CD4-positive, alpha-beta T cell treated with Interleukin-2 at 100 ng/mL for 4 hours (primary cell): ENCODE measurements around the gene TMC6.
"Not testable (repeated sequence)": the region's sequence is repeated elsewhere in the genome, so short reads cannot be mapped to it uniquely, and the experiment has no call there.

Experiments used
- DNase-seq: peaks from one replicate; pipeline ENCODE4 v3.0.0-alpha.2; 2020; ENCODE audit warnings: low spot score

TMC6 gene

DNA sequence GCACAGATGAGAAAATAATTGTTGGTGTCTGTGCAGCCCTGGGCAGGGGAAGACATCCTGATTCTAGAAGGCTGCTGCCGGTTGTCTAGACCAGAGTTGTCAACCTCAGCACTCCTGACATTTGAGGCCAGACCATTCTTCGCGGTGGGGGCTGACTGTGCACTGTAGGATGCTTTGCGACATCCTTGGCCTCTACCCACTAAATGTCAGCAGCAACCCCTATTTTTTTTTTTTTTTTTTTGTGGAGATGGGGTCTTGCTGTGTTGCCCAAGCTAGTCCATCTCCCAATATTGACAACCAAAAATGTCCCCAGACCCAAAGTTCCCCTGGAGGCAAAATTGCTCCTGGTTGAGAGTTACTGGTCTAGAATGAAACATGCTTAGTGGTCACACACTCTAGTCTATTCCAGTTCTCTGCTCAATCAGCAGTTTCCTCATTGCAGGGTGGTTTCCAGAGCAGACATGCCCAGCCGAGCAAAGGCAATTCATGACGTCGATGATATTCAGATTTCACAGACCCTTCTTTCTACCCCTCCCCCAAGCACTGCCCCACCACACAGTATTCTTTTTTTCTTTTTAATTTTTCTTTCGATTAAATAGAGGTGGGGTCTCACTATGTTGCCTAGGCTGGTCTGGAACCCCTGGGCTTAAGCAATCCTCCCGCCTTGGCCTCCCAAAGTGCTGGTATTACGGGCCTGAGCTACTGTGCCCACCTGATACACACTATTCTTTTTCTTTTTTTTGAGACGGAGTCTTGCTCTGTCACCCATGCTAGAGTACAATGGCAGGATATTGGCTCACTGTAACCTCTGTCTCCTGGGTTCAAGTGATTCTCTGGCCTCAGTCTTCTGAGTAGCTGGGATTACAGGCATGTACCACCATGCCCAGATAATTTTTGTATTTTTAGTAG, 26.6 kb upstream of the TMC6 start:
- no peak for DNase-seq

DNA sequence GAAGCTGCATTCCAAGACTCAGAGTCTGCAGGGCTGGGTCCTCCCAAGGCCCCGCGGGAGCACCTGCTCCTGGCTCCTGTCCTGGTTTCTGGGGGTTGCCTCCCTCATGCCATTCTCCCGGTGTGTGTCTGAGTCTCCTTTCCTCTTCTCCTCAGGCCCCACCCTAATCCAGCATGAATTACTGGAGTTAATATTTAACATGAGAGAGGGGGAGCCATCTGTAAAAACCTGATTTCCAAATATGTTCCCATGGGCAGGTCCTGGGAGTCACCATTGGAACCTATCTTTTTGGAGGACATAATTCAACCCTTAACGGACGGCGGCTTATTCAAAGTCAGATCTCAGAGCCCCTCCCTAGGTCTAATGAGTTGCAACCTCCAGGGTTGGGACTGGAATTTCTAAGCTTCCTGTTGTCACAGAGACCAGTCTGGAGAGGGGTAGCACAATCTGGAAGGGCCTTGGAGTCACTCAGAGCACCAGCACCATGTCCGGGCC, 23.0 kb upstream of the TMC6 start:
- DNase-seq, result no peak

DNA sequence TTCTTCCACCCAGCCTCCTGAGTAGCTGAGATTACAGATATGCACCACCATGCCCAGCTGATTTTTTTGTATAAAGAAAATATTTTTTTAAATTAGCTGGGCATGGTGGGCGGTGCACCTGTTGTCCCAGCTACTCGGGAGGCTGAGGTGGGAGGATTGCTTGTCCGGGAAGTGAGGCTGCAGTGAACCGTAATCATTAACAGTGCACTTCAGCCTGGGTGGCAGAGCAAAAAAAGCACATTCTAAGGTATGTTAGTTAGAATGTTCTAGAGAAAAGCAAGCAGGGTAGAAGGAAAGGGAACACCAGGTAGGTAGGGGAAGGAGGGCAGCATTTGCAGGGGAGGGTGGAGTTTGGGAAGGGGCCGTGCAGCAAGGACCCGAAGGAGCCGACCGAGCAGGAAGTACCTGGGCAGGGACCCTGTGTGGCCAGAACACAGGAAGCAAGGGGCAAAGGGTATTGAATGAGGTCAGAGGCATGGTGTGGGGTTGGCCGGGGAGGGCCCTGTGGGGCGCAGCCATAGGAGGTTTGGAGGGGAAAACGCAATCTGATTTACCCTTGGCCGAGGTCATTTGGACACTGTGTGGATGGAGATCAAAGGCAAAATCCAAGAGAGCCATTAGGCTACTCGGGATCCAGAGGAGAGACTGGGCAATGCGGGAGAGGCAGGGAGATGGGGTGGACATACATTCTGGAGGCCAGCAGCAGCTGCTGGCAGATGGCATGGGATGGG, 19.9 kb upstream of the TMC6 start:
- DNase-seq, result no peak

DNA sequence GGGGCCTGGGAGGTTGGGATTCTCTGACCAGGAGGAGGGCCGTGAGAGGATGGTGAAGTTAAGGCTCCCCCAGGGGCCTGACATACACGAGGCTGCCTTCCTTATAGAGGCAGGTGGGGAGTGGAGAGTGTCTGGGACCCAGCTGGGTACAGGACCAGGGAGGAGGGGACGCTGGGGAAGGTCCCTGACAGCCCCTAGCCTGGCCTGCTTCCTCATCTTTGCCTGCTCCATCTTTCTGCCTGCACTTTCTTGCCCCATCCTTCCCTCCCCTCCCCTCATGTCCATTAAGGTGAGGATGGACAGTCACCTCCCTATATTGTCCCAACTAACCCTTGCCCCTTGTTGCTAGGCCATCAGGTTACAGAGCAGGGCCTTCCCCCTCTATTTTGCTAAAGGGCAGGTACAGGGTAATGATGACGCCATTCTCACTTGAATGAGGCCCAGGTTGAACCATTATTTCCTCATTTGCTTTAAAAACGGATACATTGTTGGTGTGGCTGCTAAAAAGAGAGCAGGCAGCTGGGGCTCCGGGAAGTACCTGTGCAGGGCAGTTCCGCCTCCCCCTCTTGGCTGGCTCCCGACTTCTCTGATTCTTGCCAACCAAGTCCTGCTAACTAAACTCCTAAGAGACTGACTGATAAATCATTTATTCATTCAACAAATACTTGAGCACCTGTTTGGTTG, 18.9 kb upstream of the TMC6 start:
- DNase-seq, result no peak

DNA sequence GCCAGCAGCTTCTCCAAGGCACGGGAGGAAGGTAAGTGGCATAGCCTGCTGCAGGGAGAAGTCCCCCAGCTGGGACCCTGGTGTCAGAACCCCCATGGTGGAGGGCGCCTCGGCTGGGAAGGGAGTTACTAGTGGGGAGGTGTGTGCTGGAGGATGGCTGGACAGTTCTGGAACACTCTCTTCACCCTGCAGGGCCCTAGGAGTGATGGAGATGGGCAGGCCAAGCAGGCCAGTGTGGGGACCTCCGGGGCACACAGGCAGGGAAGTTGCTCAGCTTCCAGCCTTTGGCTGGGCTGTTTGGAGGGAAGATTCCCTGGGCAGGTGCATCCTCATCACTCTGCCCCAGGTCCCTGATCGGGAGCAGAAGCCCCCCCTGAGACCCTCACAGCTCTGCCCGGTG, 18.3 kb upstream of the TMC6 start:
- no peak for DNase-seq

DNA sequence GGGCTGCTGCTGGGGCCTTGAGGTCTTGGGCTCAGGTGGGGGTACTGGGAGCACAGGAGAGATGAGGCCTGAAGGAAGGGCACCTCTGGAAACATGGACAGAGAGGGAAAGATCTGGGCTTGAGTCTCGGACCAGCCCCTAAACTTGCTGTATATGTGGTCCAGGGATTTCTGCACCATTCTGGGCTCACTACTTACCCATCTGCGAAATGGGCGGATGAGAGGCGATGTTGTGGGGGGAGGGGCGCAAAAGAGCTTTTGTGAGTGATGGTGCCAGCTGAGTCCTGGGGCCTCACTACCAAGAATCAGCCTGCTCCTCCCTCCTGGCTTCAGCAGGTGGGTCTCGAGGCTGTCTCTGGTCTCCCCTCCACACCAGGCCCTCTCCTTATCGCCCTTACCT, 17.9 kb upstream of the TMC6 start:
- no peak for DNase-seq

DNA sequence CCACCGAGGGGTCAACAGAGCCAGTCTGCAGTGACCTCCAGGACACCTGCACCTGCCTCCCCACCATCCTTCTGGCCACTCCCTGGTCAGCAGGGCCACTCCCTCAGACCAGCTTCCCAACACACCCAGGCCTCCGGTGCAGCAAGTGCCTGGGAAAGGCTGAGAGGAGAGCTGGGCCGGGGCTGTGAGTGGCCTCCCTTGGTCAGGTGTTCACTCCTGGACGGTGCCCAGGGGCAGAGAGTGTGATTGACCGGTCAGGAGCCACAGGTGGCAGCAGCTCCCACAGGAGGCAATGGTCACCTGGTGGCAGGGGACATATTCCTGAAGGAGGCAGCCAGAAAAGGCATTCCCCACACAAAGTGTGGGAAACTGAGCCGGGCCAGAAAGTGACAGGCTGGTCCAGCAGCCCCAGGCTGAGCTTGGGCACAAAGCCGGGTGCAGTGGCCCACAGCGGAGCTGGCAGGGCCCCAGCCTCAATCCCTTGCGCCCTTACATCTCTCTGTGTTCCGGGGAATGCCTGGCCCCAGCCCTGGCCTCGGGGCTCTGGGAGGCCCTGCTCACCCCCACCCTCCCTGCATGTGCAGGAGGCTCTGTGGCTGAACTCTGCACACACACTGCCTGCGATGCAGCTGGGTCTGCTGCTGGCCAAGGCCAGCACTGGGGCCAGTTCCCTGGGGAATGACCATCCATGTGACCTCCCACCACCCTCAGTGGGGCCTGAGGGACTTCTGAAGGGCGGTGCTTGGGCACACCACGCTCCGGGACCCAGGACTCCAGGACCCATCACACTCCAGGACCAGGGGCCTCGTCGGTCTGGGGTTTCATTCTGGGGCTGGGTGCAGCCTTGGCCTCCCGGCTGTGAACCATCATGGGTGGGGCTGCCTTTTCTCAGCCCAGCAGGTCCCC, 16.4 kb upstream of the TMC6 start:
- no peak for DNase-seq

DNA sequence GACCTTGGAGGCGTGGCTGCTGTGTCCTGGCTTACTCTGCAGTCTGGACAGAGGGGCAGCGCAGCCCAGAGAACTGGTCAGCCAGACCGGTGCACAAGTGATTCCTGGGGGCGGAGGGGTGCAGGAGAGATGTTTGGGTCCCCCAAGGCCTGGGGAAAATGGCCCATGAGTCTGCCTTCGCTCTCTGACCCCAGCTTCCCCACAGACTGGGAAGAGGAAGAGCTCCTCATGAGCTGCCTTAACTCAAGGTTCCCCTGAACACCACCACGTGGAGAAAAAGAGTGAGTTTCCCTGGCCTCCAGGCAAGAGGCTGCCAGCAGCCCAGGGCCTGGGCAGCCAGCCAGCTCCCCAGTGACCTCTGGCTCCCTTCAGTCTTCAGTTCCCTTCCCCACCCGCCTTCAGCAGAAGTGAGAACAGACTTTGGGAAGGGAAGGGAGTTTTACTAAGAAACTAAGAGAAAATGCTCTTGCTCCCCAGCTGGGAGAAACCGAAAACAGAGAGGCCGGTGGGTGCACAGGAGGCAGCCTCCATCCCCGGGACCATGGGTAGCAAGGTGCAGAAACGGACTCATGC, 15.7 kb upstream of the TMC6 start:
- DNase-seq, result no peak

DNA sequence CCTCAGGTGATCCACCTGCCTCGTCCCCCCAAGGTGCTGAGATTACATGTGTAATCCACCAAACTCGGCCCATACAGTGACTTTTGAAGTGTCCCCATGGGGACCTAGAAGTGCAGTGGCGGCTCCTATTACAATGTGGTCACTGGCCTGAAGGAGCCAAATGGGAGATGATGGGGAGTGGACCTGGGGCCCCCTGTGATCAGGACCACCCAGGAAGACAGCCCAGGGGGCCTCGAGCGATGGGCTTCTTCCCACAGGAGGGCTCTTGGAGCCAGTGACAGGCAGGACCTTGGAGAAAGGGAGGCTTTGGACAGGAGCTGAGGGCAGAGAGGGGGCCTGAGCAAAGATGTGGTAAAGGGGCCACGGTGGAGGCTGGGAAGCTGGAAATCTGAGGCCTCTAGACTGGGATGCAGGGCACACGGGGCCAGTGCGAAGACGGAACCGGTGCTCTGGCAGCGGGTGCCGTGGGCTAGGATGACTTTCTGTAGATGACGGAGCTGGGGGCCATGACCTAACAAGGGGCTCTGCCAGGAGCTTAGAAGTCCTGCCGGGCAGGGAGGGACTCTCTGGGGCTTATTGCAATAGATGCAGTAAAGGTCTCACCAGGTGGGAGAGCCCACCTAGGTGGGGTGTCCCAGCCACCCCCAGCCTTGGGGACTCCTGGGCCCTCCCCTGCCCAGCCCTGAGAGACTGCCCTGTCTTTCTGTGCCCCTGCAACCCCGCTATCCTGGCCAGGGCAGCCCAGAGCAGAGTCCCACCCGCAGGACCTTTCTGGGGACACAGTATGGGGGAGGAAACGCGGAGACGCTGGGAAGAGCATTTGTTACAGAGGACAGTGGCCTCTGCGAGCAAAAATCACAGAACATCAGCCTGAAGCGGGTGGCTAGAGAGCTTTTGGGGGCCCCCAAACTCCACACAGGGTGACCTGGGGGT, 14.9 kb upstream of the TMC6 start:
- no peak for DNase-seq

DNA sequence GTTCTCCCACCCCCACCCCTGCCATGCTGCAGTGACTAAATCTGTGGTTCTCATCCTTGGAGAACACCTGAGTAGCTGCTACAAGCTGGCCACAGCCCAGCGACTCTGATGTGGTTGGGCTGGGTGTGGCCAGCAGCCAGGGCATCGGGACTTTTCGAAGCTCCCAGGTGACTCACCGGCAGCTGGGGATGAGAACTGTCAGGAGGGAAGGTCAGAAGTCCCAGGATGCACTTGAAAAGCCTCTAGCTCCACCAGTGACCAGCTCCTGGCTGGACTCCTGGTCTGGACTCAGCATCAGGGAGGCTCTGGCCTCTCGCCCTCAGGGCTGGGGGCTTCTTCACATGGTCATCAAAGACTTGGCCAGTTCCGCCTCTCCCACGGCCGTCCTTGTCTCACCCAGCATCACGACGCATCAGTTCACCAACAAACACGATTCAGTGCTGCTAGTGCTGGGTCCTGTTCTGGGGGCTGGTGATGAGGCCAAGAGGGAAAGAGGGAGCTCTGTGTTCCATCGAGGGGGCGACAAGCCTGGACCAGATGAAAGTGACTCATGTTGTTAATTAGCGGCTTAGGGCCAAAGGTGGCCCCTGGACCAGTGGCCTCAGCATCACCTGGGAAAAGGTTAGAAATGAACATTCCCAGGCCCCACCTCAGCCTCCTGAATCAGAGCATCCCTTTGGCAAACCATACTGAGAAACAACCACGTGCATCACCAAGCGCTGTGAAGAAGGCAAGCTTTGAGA, 13.7 kb upstream of the TMC6 start:
- no peak for DNase-seq

DNA sequence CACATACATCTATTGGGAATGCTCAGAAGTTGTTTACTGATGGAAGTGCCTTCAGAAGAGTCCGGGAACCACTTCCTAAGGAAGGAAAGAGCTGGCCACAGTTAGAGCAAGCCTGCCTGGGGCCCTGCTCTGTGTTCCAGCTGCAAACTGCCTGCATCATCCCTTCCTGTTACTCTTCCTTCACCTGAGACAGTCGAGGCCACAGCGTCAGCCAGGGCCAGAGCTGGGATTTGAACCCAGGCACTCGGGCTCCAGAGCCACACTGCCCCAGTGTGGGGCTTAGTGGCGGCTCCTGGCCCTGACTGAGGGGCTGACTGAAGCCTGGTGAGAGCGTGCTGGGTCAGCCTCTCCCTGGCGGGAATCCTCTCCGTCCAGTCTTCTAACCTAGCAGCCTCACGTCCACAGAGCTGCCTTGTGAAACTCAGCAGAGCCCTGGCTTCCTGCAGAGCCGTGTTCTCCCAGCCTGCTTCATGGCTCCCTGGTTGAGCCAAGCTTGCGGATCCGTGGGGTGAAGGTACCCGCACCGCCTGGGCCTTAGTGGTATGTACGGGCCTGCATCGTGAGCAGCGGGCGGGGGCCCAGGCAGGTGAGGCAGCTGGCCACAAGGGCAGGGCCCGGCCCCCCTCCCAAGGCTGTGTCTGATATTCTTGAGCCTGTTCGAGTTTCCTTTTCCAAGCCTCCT, 13.0 kb upstream of the TMC6 start:
- no peak for DNase-seq

DNA sequence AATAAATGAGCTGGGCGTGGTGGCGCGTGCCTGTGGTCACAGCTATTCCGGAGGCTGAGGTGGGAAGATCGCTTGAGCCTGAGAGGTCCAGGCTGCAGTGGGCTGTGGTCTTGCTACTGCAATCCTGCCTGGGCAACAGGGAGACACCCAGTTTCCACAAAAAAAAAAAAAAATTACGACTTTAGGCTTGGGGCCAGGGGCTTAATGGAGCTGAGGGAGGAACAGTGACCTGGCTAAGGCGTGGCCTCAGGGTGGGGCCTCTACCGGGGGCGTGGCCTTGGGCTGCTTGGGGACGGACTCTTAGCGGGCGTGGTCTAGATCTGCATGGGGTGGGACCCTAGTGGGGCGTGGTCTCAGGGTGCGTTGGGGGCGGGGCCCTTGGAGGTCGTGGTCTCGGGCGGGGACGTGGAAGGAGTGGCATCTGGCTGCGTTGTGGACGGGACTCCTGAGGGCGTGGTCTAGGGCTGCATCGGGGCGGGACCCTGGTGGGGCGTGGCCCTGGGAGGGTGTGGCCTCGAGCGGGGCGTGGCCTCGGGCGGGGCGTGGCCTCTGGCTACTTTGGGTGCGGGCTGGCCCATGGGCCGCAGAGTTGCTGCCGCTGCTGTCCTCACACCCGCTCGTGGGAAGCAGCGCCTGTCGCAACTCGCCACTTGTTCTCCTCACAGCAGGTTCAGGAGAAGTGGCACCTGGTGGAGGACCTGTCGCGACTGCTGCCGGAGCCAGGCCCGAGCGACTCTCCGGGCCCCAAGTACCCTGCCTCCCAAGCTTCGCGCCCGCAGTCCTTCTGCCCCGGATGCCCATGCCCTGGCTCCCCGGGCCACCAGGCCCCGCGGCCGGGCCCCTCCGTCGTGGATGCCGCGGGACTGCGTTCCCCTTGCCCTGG, 11.9 kb upstream of the TMC6 start:
- peak; percentile 96 for DNase-seq

DNA sequence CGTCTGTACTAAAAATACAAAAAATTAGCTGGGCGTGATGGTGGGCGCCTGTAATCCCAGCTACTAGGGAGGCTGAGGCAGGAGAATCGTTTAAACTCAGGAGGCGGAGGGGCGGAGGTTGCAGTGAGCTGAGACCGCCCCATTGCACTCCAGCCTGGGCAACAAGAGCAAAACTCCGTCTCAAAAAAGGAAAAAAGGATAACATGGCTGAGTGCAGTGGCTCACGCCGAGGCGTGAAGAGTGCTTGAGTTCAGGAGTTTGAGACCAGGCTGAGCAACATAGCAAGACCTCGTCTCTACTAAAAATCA, 11.3 kb upstream of the TMC6 start:
- not testable (repeated sequence) for DNase-seq

DNA sequence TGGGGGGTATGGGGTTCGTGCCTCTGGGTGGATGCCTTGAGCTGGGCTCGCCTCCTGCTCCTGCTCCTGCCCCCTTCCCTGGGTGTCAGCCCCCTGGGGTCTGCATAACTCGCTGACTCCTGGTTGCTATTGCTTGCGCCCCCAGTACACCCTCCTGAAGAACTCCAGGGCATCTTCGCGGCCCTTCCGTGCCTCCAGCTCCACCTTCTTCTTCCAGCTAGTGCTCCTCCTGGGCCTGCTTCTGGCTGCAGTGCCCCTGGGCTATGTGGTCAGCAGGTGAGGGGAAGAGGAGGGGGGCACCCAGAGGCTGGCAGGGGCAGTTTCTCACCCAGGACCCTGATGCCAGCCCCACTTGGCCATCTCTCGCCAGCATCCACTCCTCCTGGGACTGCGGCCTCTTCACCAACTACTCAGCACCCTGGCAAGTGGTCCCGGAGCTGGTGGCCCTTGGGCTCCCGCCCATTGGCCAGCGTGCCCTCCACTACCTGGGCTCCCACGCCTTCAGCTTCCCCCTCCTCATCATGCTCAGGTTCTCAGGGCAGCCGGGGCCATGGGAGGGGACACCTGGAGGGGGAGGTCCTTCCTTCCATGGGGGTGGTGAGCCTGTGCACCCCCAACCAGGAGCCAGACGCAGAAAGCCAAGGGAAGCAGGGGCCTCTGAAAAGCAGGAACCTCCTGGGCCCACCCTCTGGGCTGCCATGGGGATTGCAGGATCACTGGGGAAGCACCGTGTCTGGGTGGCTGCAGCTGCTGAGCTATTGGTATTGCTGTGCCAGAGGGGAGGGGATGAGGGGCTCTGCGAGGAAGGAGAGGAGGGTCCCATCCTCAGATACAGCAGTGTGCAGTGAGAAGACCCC, 9.9 kb upstream of the TMC6 start:
- no peak for DNase-seq

DNA sequence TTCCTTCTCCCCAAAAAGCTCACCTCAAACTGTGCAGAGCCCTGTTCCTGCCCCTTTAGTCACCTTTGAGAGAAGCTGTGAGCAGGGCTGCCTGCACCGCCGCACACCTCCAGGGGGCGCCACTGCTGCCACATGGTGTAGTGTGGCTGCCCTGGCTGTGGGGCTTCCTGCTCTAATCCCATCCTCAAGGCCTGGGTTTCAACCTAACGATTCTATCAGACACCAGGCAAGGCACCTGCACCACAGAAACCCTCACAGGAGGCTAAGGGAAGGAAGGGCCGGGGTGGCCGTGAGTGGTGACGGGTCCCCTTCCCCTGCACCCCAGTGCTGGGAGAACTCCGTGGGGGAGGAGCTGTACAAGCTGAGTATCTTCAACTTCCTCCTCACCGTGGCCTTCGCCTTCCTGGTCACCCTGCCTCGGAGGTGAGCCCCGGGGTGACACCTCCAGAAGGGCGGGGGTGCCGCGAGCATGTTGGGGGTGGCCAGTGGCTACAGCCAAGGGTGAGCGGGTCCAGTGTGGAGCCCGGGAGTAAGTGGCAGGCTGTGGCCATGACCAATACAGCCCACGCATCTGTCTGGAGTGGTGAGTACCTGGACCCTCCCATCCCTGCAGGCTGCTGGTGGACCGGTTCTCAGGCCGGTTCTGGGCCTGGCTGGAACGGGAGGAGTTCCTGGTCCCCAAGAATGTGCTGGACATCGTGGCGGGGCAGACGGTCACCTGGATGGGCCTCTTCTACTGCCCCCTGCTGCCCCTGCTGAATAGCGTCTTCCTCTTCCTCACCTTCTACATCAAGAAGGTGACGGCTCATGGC, 9.0 kb upstream of the TMC6 start:
- DNase-seq, result no peak

DNA sequence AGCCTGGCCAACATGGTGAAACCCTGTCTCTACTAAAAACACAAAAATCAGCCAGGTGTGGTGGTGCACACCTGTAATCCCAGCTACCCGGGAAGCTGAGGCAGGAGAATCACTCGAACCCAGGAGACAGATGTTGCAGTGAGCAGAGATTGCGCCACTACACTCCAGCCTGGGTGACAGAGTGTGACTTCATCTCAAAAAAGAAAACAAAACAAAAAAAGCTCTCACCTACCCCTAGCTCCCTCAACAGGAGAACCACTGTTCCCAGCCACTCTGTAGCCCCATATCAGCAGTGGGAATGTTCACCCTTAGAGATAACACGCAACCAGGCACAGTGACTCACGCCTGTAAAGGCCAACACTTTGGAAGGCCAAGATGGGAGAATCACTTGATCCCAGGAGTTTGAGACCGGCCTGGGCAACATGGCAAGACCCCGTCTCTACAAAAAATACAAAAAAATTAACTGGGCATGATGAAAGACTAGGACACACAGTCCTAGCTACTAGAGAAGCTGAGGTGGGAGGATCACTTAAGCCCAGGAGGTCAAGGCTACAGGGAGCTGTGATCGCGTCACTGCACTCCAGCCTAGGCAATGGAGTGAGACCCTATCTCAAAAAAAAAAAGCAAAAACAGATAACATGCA, 7.4 kb upstream of the TMC6 start:
- no peak for DNase-seq
